ENCODE results near the gene KCNAB1.

Gene KCNAB1

GRCh38 chr3:156409694-156410093 is 289.3 kb downstream of the KCNAB1 start:
- CTCF ChIA-PET, result no interaction called here
- TF ChIP-seq ARNT (IDR thresholded peaks at IDR 0.05) (no peak), CTBP1 (IDR thresholded peaks at IDR 0.05; ENCODE audit: borderline replicate concordance) (no peak), LEF1 (IDR thresholded peaks at IDR 0.05; ENCODE audit: borderline replicate concordance) (no peak), PKNOX1 (IDR thresholded peaks at IDR 0.05) (no peak), ELF4 (IDR thresholded peaks at IDR 0.05) (no peak), FOXA1 (IDR thresholded peaks at IDR 0.05) (no peak)
- DNase-seq (ENCODE audit: extremely low spot score), result no peak
- POLR2A ChIA-PET, result no interaction called here

GRCh38 chr3:156412600-156412999 is 292.2 kb downstream of the KCNAB1 start:
- POLR2A ChIA-PET, result no interaction called here
- no peak for DNase-seq (ENCODE audit: extremely low spot score)
- CTCF ChIA-PET, result no interaction called here
- TF ChIP-seq ZNF384 (IDR thresholded peaks at IDR 0.05), result no peak
- no peak for TF ChIP-seq ARNT (IDR thresholded peaks at IDR 0.05)
- TF ChIP-seq FOXK2 (IDR thresholded peaks at IDR 0.05), result no peak
- TF ChIP-seq TARDBP (IDR thresholded peaks at IDR 0.05), result no peak
- TF ChIP-seq NFRKB (IDR thresholded peaks at IDR 0.05), result no peak
- no peak for TF ChIP-seq HDGF (IDR thresholded peaks at IDR 0.05; ENCODE audit: borderline replicate concordance)
- no peak for TF ChIP-seq SUZ12 (IDR thresholded peaks at IDR 0.05)
- TF ChIP-seq L3MBTL2 (conservative IDR thresholded peaks at IDR 0.05), result no peak
- no peak for TF ChIP-seq FOXA1 (IDR thresholded peaks at IDR 0.05)
- TF ChIP-seq FOXM1 (IDR thresholded peaks at IDR 0.05; ENCODE audit: borderline replicate concordance), result no peak
- TF ChIP-seq LEF1 (IDR thresholded peaks at IDR 0.05; ENCODE audit: borderline replicate concordance), result no peak
- TF ChIP-seq CTBP1 (IDR thresholded peaks at IDR 0.05; ENCODE audit: borderline replicate concordance), result no peak
- TF ChIP-seq SP1 (IDR thresholded peaks at IDR 0.05), result no peak
- no peak for TF ChIP-seq ELF4 (IDR thresholded peaks at IDR 0.05)
- TF ChIP-seq BHLHE40 (IDR thresholded peaks at IDR 0.05; ENCODE audit: borderline replicate concordance), result no peak
- no peak for TF ChIP-seq PKNOX1 (IDR thresholded peaks at IDR 0.05)

- CTCF ChIA-PET, result interaction anchor here (1.1 kb wide), 1 partner anchor 96 kb away, joined by 3 read pairs; no protein-coding TSS in a partner anchor
- POLR2A ChIA-PET, result no interaction called here
- TF ChIP-seq TARDBP (IDR thresholded peaks at IDR 0.05) (no peak), FOXA1 (IDR thresholded peaks at IDR 0.05) (no peak), CTBP1 (IDR thresholded peaks at IDR 0.05; ENCODE audit: borderline replicate concordance) (no peak), LEF1 (IDR thresholded peaks at IDR 0.05; ENCODE audit: borderline replicate concordance) (no peak), FOXK2 (IDR thresholded peaks at IDR 0.05) (no peak), L3MBTL2 (conservative IDR thresholded peaks at IDR 0.05) (no peak), ZNF384 (IDR thresholded peaks at IDR 0.05) (no peak), SUZ12 (IDR thresholded peaks at IDR 0.05) (no peak), HDGF (IDR thresholded peaks at IDR 0.05; ENCODE audit: borderline replicate concordance) (no peak), BHLHE40 (IDR thresholded peaks at IDR 0.05; ENCODE audit: borderline replicate concordance) (no peak), ELF4 (IDR thresholded peaks at IDR 0.05) (no peak), FOXM1 (IDR thresholded peaks at IDR 0.05; ENCODE audit: borderline replicate concordance) (no peak), ARNT (IDR thresholded peaks at IDR 0.05) (no peak)
- no peak for DNase-seq (ENCODE audit: extremely low spot score)
Measured at GRCh38 chr3:156413293-156413892, 293.0 kb downstream of the KCNAB1 start.

- DNase-seq (ENCODE audit: extremely low spot score), result no peak
- ChIA-PET CTCF (no interaction called here), POLR2A (no interaction called here)
- TF ChIP-seq ZNF384 (IDR thresholded peaks at IDR 0.05), result no peak
- no peak for TF ChIP-seq ARNT (IDR thresholded peaks at IDR 0.05)
- TF ChIP-seq BHLHE40 (IDR thresholded peaks at IDR 0.05; ENCODE audit: borderline replicate concordance), result no peak
Measured at GRCh38 chr3:156416846-156417558, 296.6 kb downstream of the KCNAB1 start.

GRCh38 chr3:156417559-156418132 is 297.3 kb downstream of the KCNAB1 start:
- ChIA-PET POLR2A (no interaction called here), CTCF (no interaction called here)
- no peak for DNase-seq (ENCODE audit: extremely low spot score)
- no peak for TF ChIP-seq BHLHE40 (IDR thresholded peaks at IDR 0.05; ENCODE audit: borderline replicate concordance)
- no peak for TF ChIP-seq CTBP1 (IDR thresholded peaks at IDR 0.05; ENCODE audit: borderline replicate concordance)
- TF ChIP-seq SP1 (IDR thresholded peaks at IDR 0.05), result no peak
- TF ChIP-seq L3MBTL2 (conservative IDR thresholded peaks at IDR 0.05), result no peak
- TF ChIP-seq TARDBP (IDR thresholded peaks at IDR 0.05), result no peak
- no peak for TF ChIP-seq ELF4 (IDR thresholded peaks at IDR 0.05)
- TF ChIP-seq PKNOX1 (IDR thresholded peaks at IDR 0.05), result no peak
- no peak for TF ChIP-seq ZNF384 (IDR thresholded peaks at IDR 0.05)
- no peak for TF ChIP-seq FOXK2 (IDR thresholded peaks at IDR 0.05)
- no peak for TF ChIP-seq ARNT (IDR thresholded peaks at IDR 0.05)
- TF ChIP-seq SUZ12 (IDR thresholded peaks at IDR 0.05), result no peak
- no peak for TF ChIP-seq HDGF (IDR thresholded peaks at IDR 0.05; ENCODE audit: borderline replicate concordance)
- no peak for TF ChIP-seq LEF1 (IDR thresholded peaks at IDR 0.05; ENCODE audit: borderline replicate concordance)
- no peak for TF ChIP-seq FOXM1 (IDR thresholded peaks at IDR 0.05; ENCODE audit: borderline replicate concordance)
- no peak for TF ChIP-seq NFRKB (IDR thresholded peaks at IDR 0.05)
- no peak for TF ChIP-seq FOXA1 (IDR thresholded peaks at IDR 0.05)

- DNase-seq (ENCODE audit: extremely low spot score), result no peak
- ChIA-PET POLR2A (no interaction called here), CTCF (no interaction called here)
- no peak for TF ChIP-seq SUZ12 (IDR thresholded peaks at IDR 0.05)
- TF ChIP-seq FOXA1 (IDR thresholded peaks at IDR 0.05), result no peak
- TF ChIP-seq FOXM1 (IDR thresholded peaks at IDR 0.05; ENCODE audit: borderline replicate concordance), result no peak
- no peak for TF ChIP-seq ARNT (IDR thresholded peaks at IDR 0.05)
- TF ChIP-seq PKNOX1 (IDR thresholded peaks at IDR 0.05), result no peak
- no peak for TF ChIP-seq SP1 (IDR thresholded peaks at IDR 0.05)
- no peak for TF ChIP-seq CTBP1 (IDR thresholded peaks at IDR 0.05; ENCODE audit: borderline replicate concordance)
- no peak for TF ChIP-seq LEF1 (IDR thresholded peaks at IDR 0.05; ENCODE audit: borderline replicate concordance)
- no peak for TF ChIP-seq L3MBTL2 (conservative IDR thresholded peaks at IDR 0.05)
- no peak for TF ChIP-seq ZNF384 (IDR thresholded peaks at IDR 0.05)
Measured at GRCh38 chr3:156418428-156418827, 298.1 kb downstream of the KCNAB1 start.

Data from HEK293T (cell line).